HEK293 (cell line): ENCODE data around the gene EMILIN1.

Experiments used
- CTCF ChIP-seq: fragments of 450-650 bp; formaldehyde crosslinking; IDR thresholded peaks from 2 replicates; pipeline ENCODE4 v1.5.1; 2016; ENCODE audit warnings: missing biosample characterization, missing genetic modification characterization
- KLF10 ChIP-seq: fragments of 450-650 bp; IDR thresholded peaks from 2 replicates; pipeline ENCODE4 v1.5.1; 2018; ENCODE audit warnings: missing biosample characterization, mild to moderate bottlenecking, missing genetic modification characterization
- PRDM10 ChIP-seq: fragments of 450-650 bp; formaldehyde crosslinking; IDR thresholded peaks from 2 replicates; pipeline ENCODE4 v1.5.1; 2016; ENCODE audit warnings: missing biosample characterization, missing genetic modification characterization
- PRDM4 ChIP-seq: fragments of 450-650 bp; formaldehyde crosslinking; IDR thresholded peaks from 2 replicates; pipeline ENCODE4 v1.5.1; 2017; ENCODE audit warnings: missing biosample characterization, missing genetic modification characterization
- REST ChIP-seq: fragments of 450-650 bp; formaldehyde crosslinking; IDR thresholded peaks from 2 replicates; pipeline ENCODE4 v1.5.1; 2016; ENCODE audit warnings: missing biosample characterization, missing genetic modification characterization
- WT1 ChIP-seq: fragments of 450-650 bp; formaldehyde crosslinking; IDR thresholded peaks from 2 replicates; pipeline ENCODE4 v1.5.1; 2016; ENCODE audit warnings: missing biosample characterization, missing genetic modification characterization
- ZBTB44 ChIP-seq: fragments of 450-650 bp; IDR thresholded peaks from 2 replicates; pipeline ENCODE4 v1.5.1; 2018; ENCODE audit warnings: missing biosample characterization, mild to moderate bottlenecking, missing genetic modification characterization
- ZBTB6 ChIP-seq: fragments of 450-650 bp; formaldehyde crosslinking; IDR thresholded peaks from 2 replicates; pipeline ENCODE4 v1.5.1; 2017; ENCODE audit warnings: missing biosample characterization, missing genetic modification characterization
- ZFP69B ChIP-seq: fragments of 450-650 bp; formaldehyde crosslinking; IDR thresholded peaks from 2 replicates; pipeline ENCODE4 v1.5.1; 2016; ENCODE audit warnings: missing biosample characterization, missing genetic modification characterization
- ZNF138 ChIP-seq: fragments of 450-650 bp; formaldehyde crosslinking; IDR thresholded peaks from 2 replicates; pipeline ENCODE4 v1.5.1; 2016; ENCODE audit warnings: missing biosample characterization, missing genetic modification characterization, borderline replicate concordance
- ZNF24 ChIP-seq: fragments of 450-650 bp; formaldehyde crosslinking; IDR thresholded peaks from 2 replicates; pipeline ENCODE4 v1.5.1; 2016; ENCODE audit warnings: missing biosample characterization, missing genetic modification characterization
- ZNF548 ChIP-seq: fragments of 450-650 bp; formaldehyde crosslinking; IDR thresholded peaks from 2 replicates; pipeline ENCODE4 v1.5.1; 2016; ENCODE audit warnings: missing biosample characterization, missing genetic modification characterization
- ZNF830 ChIP-seq: fragments of 450-650 bp; IDR thresholded peaks from 2 replicates; pipeline ENCODE4 v1.5.0; 2018; ENCODE audit warnings: missing biosample characterization, missing genetic modification characterization, low read depth, mild to moderate bottlenecking, moderate library complexity

- no peak for TF ChIP-seq ZNF24 (tag by site-specific recombination)
- TF ChIP-seq ZNF548, result no peak
- TF ChIP-seq CTCF (tag by site-specific recombination), result no peak
- TF ChIP-seq ZNF830, result no peak
- TF ChIP-seq ZBTB6 (tag by site-specific recombination), result no peak
- TF ChIP-seq PRDM4, result no peak
- no peak for TF ChIP-seq REST (tag by site-specific recombination)
- no peak for TF ChIP-seq PRDM10
- TF ChIP-seq ZFP69B (tag by site-specific recombination), result no peak
- TF ChIP-seq ZNF138 (tag by site-specific recombination), result no peak
- no peak for TF ChIP-seq WT1 (tag by site-specific recombination)
- no peak for TF ChIP-seq ZBTB44 (tag by site-specific recombination)
- TF ChIP-seq KLF10 (tag by site-specific recombination), result no peak
Measured at GRCh38 chr2:27033253-27033852, 45.1 kb upstream of the EMILIN1 start.
